Activated T-helper 9 cell treated with anti-CD3 and anti-CD28 coated beads, Interleukin-2, amount 50 U/mL, for 16 hours (primary cell): Measurements from ENCODE around the gene HAUS5.
"Not testable (repeated sequence)": the region's sequence is repeated elsewhere in the genome, so short reads cannot be mapped to it uniquely, and the experiment has no call there.

ENCODE experiments used
- DNase-seq: peaks from one replicate; pipeline ENCODE4 v3.0.0-alpha.2; 2020; ENCODE audit warnings: low read depth

The HAUS5 gene

GRCh38 chr19:35612559-35613321 is at the start of gene HAUS5:
HAUS5 (plus strand) TSS chr19:35612735; CDS start chr19:35612795, 60 bp downstream.
- DNase-seq = peak; percentile 95

GRCh38 chr19:35562776-35563175 is 49.8 kb upstream of the HAUS5 start:
- DNase-seq = no peak

- no peak for DNase-seq
These were observed 49.2 kb upstream of the HAUS5 start, which contains the start of gene ATP4A for GRCh38 chr19:35563207-35563829. ATP4A (minus strand) TSS chr19:35563658; CDS start chr19:35563629, 29 bp downstream.

GRCh38 chr19:35565016-35565856 is 47.3 kb upstream of the HAUS5 start:
- DNase-seq = no peak

- no peak for DNase-seq
These were observed 45.8 kb upstream of the HAUS5 start for GRCh38 chr19:35566738-35567137.

GRCh38 chr19:35569281-35569781 is 43.2 kb upstream of the HAUS5 start:
- no peak for DNase-seq

- no peak for DNase-seq
These were observed 41.0 kb upstream of the HAUS5 start for GRCh38 chr19:35571406-35571965.

- DNase-seq = no peak
These were observed 34.6 kb upstream of the HAUS5 start for GRCh38 chr19:35577918-35578317.

- DNase-seq = no peak
These were observed 33.8 kb upstream of the HAUS5 start for GRCh38 chr19:35578707-35579106.

- DNase-seq = no peak
These were observed 29.8 kb upstream of the HAUS5 start for GRCh38 chr19:35582760-35583159.

- no peak for DNase-seq
These were observed 26.7 kb upstream of the HAUS5 start, which contains the start of gene PMIS2 for GRCh38 chr19:35585848-35586247. PMIS2 (plus strand) TSS chr19:35586173; CDS start chr19:35586260, 87 bp downstream.

GRCh38 chr19:35587321-35587720 is 25.2 kb upstream of the HAUS5 start:
- DNase-seq = no peak

GRCh38 chr19:35590875-35591274 is 21.7 kb upstream of the HAUS5 start:
- no peak for DNase-seq

- DNase-seq = no peak
These were observed 20.3 kb upstream of the HAUS5 start for GRCh38 chr19:35592226-35592625.

- DNase-seq = not testable (repeated sequence)
These were observed 17.5 kb upstream of the HAUS5 start for GRCh38 chr19:35595026-35595425.

GRCh38 chr19:35595928-35596327 is 16.6 kb upstream of the HAUS5 start:
- DNase-seq = no peak

GRCh38 chr19:35596366-35596999 is 16.1 kb upstream of the HAUS5 start:
- no peak for DNase-seq

GRCh38 chr19:35601971-35602370 is 10.6 kb upstream of the HAUS5 start:
- no peak for DNase-seq

GRCh38 chr19:35604436-35604835 is 8.1 kb upstream of the HAUS5 start:
- DNase-seq = not testable (repeated sequence)

- not testable (repeated sequence) for DNase-seq
These were observed 5.4 kb upstream of the HAUS5 start for GRCh38 chr19:35607170-35607569.

GRCh38 chr19:35607661-35608060 is 4.9 kb upstream of the HAUS5 start:
- no peak for DNase-seq
